ENCODE data around the gene ATXN7L3B. TPM values are rescaled to one million over a fixed set of nuclear protein-coding genes. Genes with fewer than 3 reads are reported as not detected.

ATXN7L3B gene
- total and polyA plus RNA-seq, 9 of the 15 experiments (the other 6 are each of a cell fraction or from before 2014, with no cell fraction given): 10.3 to 40.5 (median 31.0) TPM

- Histone ChIP-seq H3K36me3 (ENCODE audit: control insufficient read depth, insufficient read depth, low read length) (no peaks in the 10 kb centered on the region), H3K27me3 (ENCODE audit: control insufficient read depth in 2 of 2, insufficient read depth in 2 of 2, low read length in 2 of 2) (no peaks in the 10 kb centered on the region), H3K9me3 (replicated peaks; ENCODE audit: control insufficient read depth, insufficient read depth, low read depth, low read length) (no peaks in the 10 kb centered on the region), H3K9me1 (ENCODE audit: control insufficient read depth, insufficient read depth, low read length) (no peaks in the 10 kb centered on the region), H3K4me3 (no peak overlapping the region), H3K9ac (ENCODE audit: insufficient read depth in 1 of 2, low read depth in 2 of 2, low read length in 2 of 2) (no peak overlapping the region), H3K4me2 (ENCODE audit: insufficient read depth, low read length) (no peak overlapping the region), H3K79me2 (ENCODE audit: control insufficient read depth, insufficient read depth, low read length) (no peaks in the 10 kb centered on the region), H2AFZ (ENCODE audit: low read depth, low read length) (no peak overlapping the region), H4K20me1 (replicated peaks; ENCODE audit: control insufficient read depth, insufficient read depth, low read length) (no peaks in the 10 kb centered on the region), H3K27ac (ENCODE audit: extremely low read depth, low read depth, low read length) (no peak overlapping the region), H3K4me1 (replicated peaks in 1 of 2; ENCODE audit: control insufficient read depth in 2 of 2, insufficient read depth in 2 of 2, low read length in 2 of 2) (no peaks in the 10 kb centered on the region)
- DNase-seq (ENCODE audit: extremely low read depth in 1 of 4, low spot score in 3 of 4): no peak
- 0% methylated on average over 1 of the region's 1 CpG for WGBS (ENCODE audit: insufficient coverage, low coverage, missing lambda C conversion rate)
- ChIA-PET CTCF (ENCODE audit: low intra/inter-chr PET ratio) (no interaction called here), POLR2A (interaction anchor here (0.6 kb wide), 1 partner anchor 12 kb away, joined by 3 read pairs; no protein-coding TSS in a partner anchor)
- in situ Hi-C loops (cut with MboI): no loop called here
- FAIRE-seq: no peak
- intact Hi-C loops (cut with micrococcal nuclease): no loop called here
- no TSS peak for BruUV-seq (replicated peaks)
- ATAC-seq: no peak
- TF ChIP-seq TAF1 (IDR thresholded peaks at IDR 0.05; ENCODE audit: control insufficient read depth, extremely low read depth, insufficient read depth, low read length, severe bottlenecking) (no peak), JUNB (CRISPR knock-in tag; conservative IDR thresholded peaks at IDR 0.05) (no peak), GTF3C2 (IDR thresholded peaks at IDR 0.05; ENCODE audit: borderline replicate concordance, extremely low read depth, insufficient read length) (no peak), ARID2 (IDR thresholded peaks at IDR 0.05) (no peak), HMBOX1 (IDR thresholded peaks at IDR 0.05) (no peak), ZNF695 (CRISPR knock-in tag; IDR thresholded peaks at IDR 0.05) (no peak), MIER1 (IDR thresholded peaks at IDR 0.05; ENCODE audit: low read depth) (no peak), SP1 (CRISPR knock-in tag; IDR thresholded peaks at IDR 0.05) (no peak), BRD9 (IDR thresholded peaks at IDR 0.05; ENCODE audit: low read depth, partially characterized antibody) (no peak)
Observed at GRCh38 chr12:74579981-74580380, 42.3 kb downstream of the ATXN7L3B start.
